ENCODE results near the gene ELP1. TPM values are rescaled to one million over a fixed set of nuclear protein-coding genes. Genes with fewer than 3 reads are reported as not detected.

The ELP1 gene
- total and polyA plus RNA-seq, 2 experiments from 2014 or later, result 34.8 to 68.6 TPM

DNA sequence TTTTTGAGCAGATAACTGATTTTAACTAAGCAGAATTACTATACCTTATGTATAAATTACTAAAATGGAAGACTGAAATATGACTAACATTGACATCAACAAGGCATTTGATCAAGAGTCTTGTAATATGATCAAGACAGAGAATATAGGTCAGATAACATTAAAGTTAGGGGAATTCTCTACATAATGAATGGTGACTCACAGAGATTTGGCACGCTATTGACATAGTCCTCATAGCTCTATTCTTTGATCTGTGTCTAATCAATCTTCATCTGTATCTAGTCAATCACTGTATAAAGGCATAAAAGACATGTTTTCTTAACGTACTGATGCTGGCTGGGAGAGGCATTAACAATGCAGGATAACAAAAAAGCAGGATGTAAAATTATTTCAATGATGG lies 17.7 kb upstream of the ELP1 start:
- no peak overlapping the region for H3K4me2 ChIP-seq
- TF ChIP-seq EZH2phosphoT487 (IDR thresholded peaks at IDR 0.05; ENCODE audit: low read depth, severe bottlenecking, unreplicated experiment) (no peak), EZH2 (IDR thresholded peaks at IDR 0.05; ENCODE audit: borderline replicate concordance) (no peak)
- H3K9me3 ChIP-seq (ENCODE audit: low read depth), result no peaks in the 10 kb centered on the region
- DNase-seq (ENCODE audit: low spot score), result no peak
- no peaks in the 10 kb centered on the region for H3K27me3 ChIP-seq
- no peaks in the 10 kb centered on the region for H4K20me1 ChIP-seq (ENCODE audit: insufficient read depth, poor library complexity, severe bottlenecking)
- no peak overlapping the region for H3K27ac ChIP-seq
- WGBS (ENCODE audit: low lambda C conversion rate, missing lambda C conversion rate), result 96% methylated on average over 2 of the region's 2 CpGs
- no peaks in the 10 kb centered on the region for H3K79me2 ChIP-seq
- H3K4me3 ChIP-seq, result no peak overlapping the region
- no peak overlapping the region for H2AFZ ChIP-seq
- no peaks in the 10 kb centered on the region for H3K9me2 ChIP-seq (replicated peaks; ENCODE audit: insufficient read depth)
- no peaks in the 10 kb centered on the region for H3K36me3 ChIP-seq (replicated peaks; ENCODE audit: insufficient read depth, low read depth)
- H3K4me1 ChIP-seq (ENCODE audit: insufficient read depth), result no peaks in the 10 kb centered on the region

DNA sequence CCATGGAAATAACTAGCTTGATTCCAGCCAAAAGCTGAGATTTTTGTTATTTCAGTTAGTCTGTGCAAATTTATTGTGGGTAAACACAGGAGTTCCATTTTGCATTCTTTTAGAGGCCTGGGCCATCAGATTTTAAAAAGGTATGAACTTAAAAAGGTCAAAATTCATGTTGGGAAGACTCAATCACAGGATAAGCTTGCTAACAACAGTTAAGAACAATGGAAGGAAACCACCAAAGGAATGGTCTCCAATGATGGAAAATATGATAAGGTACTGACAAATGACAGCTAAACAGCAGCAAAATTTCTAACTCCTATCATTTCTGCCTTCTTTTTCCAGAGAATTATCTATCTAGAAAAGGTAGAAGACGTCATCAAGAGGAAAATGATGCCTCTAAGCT lies 16.2 kb upstream of the ELP1 start:
- Histone ChIP-seq H2AFZ (no peak overlapping the region), H3K79me2 (no peaks in the 10 kb centered on the region), H3K9me3 (ENCODE audit: low read depth) (no peaks in the 10 kb centered on the region), H3K27ac (no peak overlapping the region), H3K4me3 (no peak overlapping the region), H3K9me2 (replicated peaks; ENCODE audit: insufficient read depth) (no peaks in the 10 kb centered on the region), H3K27me3 (no peaks in the 10 kb centered on the region), H3K4me1 (ENCODE audit: insufficient read depth) (no peaks in the 10 kb centered on the region), H4K20me1 (ENCODE audit: insufficient read depth, poor library complexity, severe bottlenecking) (no peaks in the 10 kb centered on the region), H3K4me2 (no peak overlapping the region), H3K36me3 (replicated peaks; ENCODE audit: insufficient read depth, low read depth) (no peaks in the 10 kb centered on the region)
- TF ChIP-seq, protein P1, sequence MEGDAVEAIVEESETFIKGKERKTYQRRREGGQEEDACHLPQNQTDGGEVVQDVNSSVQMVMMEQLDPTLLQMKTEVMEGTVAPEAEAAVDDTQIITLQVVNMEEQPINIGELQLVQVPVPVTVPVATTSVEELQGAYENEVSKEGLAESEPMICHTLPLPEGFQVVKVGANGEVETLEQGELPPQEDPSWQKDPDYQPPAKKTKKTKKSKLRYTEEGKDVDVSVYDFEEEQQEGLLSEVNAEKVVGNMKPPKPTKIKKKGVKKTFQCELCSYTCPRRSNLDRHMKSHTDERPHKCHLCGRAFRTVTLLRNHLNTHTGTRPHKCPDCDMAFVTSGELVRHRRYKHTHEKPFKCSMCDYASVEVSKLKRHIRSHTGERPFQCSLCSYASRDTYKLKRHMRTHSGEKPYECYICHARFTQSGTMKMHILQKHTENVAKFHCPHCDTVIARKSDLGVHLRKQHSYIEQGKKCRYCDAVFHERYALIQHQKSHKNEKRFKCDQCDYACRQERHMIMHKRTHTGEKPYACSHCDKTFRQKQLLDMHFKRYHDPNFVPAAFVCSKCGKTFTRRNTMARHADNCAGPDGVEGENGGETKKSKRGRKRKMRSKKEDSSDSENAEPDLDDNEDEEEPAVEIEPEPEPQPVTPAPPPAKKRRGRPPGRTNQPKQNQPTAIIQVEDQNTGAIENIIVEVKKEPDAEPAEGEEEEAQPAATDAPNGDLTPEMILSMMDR (IDR thresholded peaks at IDR 0.05; ENCODE audit: poor library complexity), result no peak
- TF ChIP-seq EZH2phosphoT487 (IDR thresholded peaks at IDR 0.05; ENCODE audit: low read depth, severe bottlenecking, unreplicated experiment), result no peak
- TF ChIP-seq EZH2 (IDR thresholded peaks at IDR 0.05; ENCODE audit: borderline replicate concordance), result no peak
- 100% methylated on average over 1 of the region's 1 CpG for WGBS (ENCODE audit: low lambda C conversion rate, missing lambda C conversion rate)
- no peak for DNase-seq (ENCODE audit: low spot score)

- H3K4me2 ChIP-seq, result no peak overlapping the region
- DNase-seq (ENCODE audit: low spot score), result no peak
- H3K9me2 ChIP-seq (replicated peaks; ENCODE audit: insufficient read depth), result no peaks in the 10 kb centered on the region
- H2AFZ ChIP-seq, result no peak overlapping the region
- H3K4me1 ChIP-seq (ENCODE audit: insufficient read depth), result no peaks in the 10 kb centered on the region
- no peaks in the 10 kb centered on the region for H3K36me3 ChIP-seq (replicated peaks; ENCODE audit: insufficient read depth, low read depth)
- no peaks in the 10 kb centered on the region for H3K9me3 ChIP-seq (ENCODE audit: low read depth)
- 82% methylated on average over 4 of the region's 4 CpGs for WGBS (ENCODE audit: low lambda C conversion rate, missing lambda C conversion rate)
- H3K27me3 ChIP-seq, result no peaks in the 10 kb centered on the region
- TF ChIP-seq EZH2phosphoT487 (IDR thresholded peaks at IDR 0.05; ENCODE audit: low read depth, severe bottlenecking, unreplicated experiment) (no peak), EZH2 (IDR thresholded peaks at IDR 0.05; ENCODE audit: borderline replicate concordance) (no peak)
- TF ChIP-seq, protein P1 (IDR thresholded peaks at IDR 0.05; ENCODE audit: poor library complexity), result no peak
- H3K79me2 ChIP-seq, result peaks cover 19% of the 10 kb centered on the region
- H3K4me3 ChIP-seq, result no peak overlapping the region
- H4K20me1 ChIP-seq (ENCODE audit: insufficient read depth, poor library complexity, severe bottlenecking), result no peaks in the 10 kb centered on the region
- no peak overlapping the region for H3K27ac ChIP-seq
These were observed 6.1 kb upstream of the ELP1 start for GRCh38 chr9:108939975-108940374.

- H2AFZ ChIP-seq, result no peak overlapping the region
- H4K20me1 ChIP-seq (ENCODE audit: insufficient read depth, poor library complexity, severe bottlenecking), result no peaks in the 10 kb centered on the region
- no peaks in the 10 kb centered on the region for H3K27me3 ChIP-seq
- peaks cover 4% of the 10 kb centered on the region for H3K4me1 ChIP-seq (ENCODE audit: insufficient read depth)
- no peak for DNase-seq (ENCODE audit: low spot score)
- no peak overlapping the region for H3K4me2 ChIP-seq
- no peaks in the 10 kb centered on the region for H3K9me2 ChIP-seq (replicated peaks; ENCODE audit: insufficient read depth)
- WGBS (ENCODE audit: low lambda C conversion rate, missing lambda C conversion rate), result 94% methylated on average over 5 of the region's 5 CpGs
- TF ChIP-seq EZH2phosphoT487 (IDR thresholded peaks at IDR 0.05; ENCODE audit: low read depth, severe bottlenecking, unreplicated experiment) (no peak), EZH2 (IDR thresholded peaks at IDR 0.05; ENCODE audit: borderline replicate concordance) (no peak)
- TF ChIP-seq, protein P1 (IDR thresholded peaks at IDR 0.05; ENCODE audit: poor library complexity), result no peak
- no peak overlapping the region for H3K27ac ChIP-seq
- H3K79me2 ChIP-seq, result peaks cover 28% of the 10 kb centered on the region
- H3K36me3 ChIP-seq (replicated peaks; ENCODE audit: insufficient read depth, low read depth), result no peaks in the 10 kb centered on the region
- H3K9me3 ChIP-seq (ENCODE audit: low read depth), result no peaks in the 10 kb centered on the region
- H3K4me3 ChIP-seq, result no peak overlapping the region
These were observed 3.8 kb upstream of the ELP1 start for GRCh38 chr9:108937561-108938305.

Data from hepatocyte (in vitro differentiated cells).